ENCODE results near the gene ANGPTL1. TPM values are rescaled to one million over a fixed set of nuclear protein-coding genes. Genes with fewer than 3 reads are reported as not detected.

Gene ANGPTL1
- total and polyA plus RNA-seq, 2 experiments from 2014 or later = 0.58 TPM; not detected in 1

DNA sequence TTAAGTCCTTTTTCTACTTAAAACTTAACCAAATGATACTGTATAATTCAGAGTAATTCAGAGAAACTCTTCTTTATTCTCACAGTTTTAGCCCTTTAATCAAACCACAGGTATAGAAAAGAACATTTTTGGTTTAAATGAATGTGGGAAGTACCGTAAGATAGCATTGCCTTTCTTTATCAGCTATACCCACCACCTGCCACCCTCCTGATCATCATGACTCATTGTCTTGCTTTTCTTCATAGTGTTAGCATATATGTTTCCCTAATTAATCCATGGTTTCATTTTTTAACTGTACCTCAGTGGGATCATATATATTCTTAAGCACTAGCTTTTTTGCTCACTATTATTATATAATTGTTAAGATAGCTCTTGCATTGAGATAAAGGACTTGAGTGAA, 27.5 kb upstream of the ANGPTL1 start (continued):
- TF ChIP-seq, protein P1, sequence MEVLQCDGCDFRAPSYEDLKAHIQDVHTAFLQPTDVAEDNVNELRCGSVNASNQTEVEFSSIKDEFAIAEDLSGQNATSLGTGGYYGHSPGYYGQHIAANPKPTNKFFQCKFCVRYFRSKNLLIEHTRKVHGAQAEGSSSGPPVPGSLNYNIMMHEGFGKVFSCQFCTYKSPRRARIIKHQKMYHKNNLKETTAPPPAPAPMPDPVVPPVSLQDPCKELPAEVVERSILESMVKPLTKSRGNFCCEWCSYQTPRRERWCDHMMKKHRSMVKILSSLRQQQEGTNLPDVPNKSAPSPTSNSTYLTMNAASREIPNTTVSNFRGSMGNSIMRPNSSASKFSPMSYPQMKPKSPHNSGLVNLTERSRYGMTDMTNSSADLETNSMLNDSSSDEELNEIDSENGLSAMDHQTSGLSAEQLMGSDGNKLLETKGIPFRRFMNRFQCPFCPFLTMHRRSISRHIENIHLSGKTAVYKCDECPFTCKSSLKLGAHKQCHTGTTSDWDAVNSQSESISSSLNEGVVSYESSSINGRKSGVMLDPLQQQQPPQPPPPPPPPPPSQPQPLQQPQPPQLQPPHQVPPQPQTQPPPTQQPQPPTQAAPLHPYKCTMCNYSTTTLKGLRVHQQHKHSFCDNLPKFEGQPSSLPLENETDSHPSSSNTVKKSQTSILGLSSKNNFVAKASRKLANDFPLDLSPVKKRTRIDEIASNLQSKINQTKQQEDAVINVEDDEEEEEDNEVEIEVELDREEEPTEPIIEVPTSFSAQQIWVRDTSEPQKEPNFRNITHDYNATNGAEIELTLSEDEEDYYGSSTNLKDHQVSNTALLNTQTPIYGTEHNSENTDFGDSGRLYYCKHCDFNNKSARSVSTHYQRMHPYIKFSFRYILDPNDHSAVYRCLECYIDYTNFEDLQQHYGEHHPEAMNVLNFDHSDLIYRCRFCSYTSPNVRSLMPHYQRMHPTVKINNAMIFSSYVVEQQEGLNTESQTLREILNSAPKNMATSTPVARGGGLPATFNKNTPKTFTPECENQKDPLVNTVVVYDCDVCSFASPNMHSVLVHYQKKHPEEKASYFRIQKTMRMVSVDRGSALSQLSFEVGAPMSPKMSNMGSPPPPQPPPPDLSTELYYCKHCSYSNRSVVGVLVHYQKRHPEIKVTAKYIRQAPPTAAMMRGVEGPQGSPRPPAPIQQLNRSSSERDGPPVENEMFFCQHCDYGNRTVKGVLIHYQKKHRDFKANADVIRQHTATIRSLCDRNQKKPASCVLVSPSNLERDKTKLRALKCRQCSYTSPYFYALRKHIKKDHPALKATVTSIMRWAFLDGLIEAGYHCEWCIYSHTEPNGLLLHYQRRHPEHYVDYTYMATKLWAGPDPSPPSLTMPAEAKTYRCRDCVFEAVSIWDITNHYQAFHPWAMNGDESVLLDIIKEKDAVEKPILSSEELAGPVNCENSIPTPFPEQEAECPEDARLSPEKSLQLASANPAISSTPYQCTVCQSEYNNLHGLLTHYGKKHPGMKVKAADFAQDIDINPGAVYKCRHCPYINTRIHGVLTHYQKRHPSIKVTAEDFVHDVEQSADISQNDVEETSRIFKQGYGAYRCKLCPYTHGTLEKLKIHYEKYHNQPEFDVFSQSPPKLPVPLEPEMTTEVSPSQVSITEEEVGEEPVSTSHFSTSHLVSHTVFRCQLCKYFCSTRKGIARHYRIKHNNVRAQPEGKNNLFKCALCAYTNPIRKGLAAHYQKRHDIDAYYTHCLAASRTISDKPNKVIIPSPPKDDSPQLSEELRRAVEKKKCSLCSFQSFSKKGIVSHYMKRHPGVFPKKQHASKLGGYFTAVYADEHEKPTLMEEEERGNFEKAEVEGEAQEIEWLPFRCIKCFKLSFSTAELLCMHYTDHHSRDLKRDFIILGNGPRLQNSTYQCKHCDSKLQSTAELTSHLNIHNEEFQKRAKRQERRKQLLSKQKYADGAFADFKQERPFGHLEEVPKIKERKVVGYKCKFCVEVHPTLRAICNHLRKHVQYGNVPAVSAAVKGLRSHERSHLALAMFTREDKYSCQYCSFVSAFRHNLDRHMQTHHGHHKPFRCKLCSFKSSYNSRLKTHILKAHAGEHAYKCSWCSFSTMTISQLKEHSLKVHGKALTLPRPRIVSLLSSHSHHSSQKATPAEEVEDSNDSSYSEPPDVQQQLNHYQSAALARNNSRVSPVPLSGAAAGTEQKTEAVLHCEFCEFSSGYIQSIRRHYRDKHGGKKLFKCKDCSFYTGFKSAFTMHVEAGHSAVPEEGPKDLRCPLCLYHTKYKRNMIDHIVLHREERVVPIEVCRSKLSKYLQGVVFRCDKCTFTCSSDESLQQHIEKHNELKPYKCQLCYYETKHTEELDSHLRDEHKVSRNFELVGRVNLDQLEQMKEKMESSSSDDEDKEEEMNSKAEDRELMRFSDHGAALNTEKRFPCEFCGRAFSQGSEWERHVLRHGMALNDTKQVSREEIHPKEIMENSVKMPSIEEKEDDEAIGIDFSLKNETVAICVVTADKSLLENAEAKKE (CRISPR knock-in tag; IDR thresholded peaks at IDR 0.05) = no peak
- TF ChIP-seq NANOG (IDR thresholded peaks at IDR 0.05; ENCODE audit: borderline replicate concordance) = no peak
- TF ChIP-seq CTCF (conservative IDR thresholded peaks at IDR 0.05; ENCODE audit: low read depth in 2 of 2) = no peak
- TF ChIP-seq EZH2 (IDR thresholded peaks at IDR 0.05; ENCODE audit: low read depth, unreplicated experiment) = no peak
- TF ChIP-seq STAT1 (IDR thresholded peaks at IDR 0.05; ENCODE audit: unreplicated experiment) = no peak
- TF ChIP-seq EZH2phosphoT487 (IDR thresholded peaks at IDR 0.05; ENCODE audit: unreplicated experiment) = no peak

GRCh38 chr1:178895928-178896327, 25.1 kb upstream of the ANGPTL1 start:
- no peak overlapping the region for H3K4me3 Mint-ChIP-seq

More at GRCh38 chr1:178895928-178896327, 25.1 kb upstream of the ANGPTL1 start:
- no peaks in the 10 kb centered on the region for H3K27me3 ChIP-seq (ENCODE audit: insufficient read depth)
- H2AFZ ChIP-seq = no peak overlapping the region
- H3K4me1 Mint-ChIP-seq = no peaks in the 10 kb centered on the region
- no peak for TF ChIP-seq ZNF114 (CRISPR knock-in tag; IDR thresholded peaks at IDR 0.05)
- no peak for TF ChIP-seq CREB1 (CRISPR knock-in tag; IDR thresholded peaks at IDR 0.05; ENCODE audit: low read depth)
- no peak for TF ChIP-seq STAT1 (IDR thresholded peaks at IDR 0.05; ENCODE audit: unreplicated experiment)
- DNase-seq (ENCODE audit: low spot score) = no peak
- H3K4me1 ChIP-seq (ENCODE audit: insufficient read depth) = no peaks in the 10 kb centered on the region
- peaks cover 25% of the 10 kb centered on the region for H3K36me3 Mint-ChIP-seq (ENCODE audit: low read depth)
- H3K9me2 ChIP-seq (ENCODE audit: insufficient read depth) = no peaks in the 10 kb centered on the region
- H3K79me2 ChIP-seq (replicated peaks; ENCODE audit: insufficient read depth) = no peaks in the 10 kb centered on the region
- no peak overlapping the region for H3K4me3 ChIP-seq
- H3K27ac ChIP-seq (ENCODE audit: low read depth) = no peak overlapping the region
- ATAC-seq = no peak
- no peak overlapping the region for H3K4me2 ChIP-seq
- H3K27me3 Mint-ChIP-seq (ENCODE audit: insufficient read depth, low read depth, poor library complexity) = no peaks in the 10 kb centered on the region
- no peaks in the 10 kb centered on the region for H4K20me1 ChIP-seq (replicated peaks; ENCODE audit: insufficient read depth)
- H3F3A ChIP-seq (replicated peaks; ENCODE audit: low read depth) = no peaks in the 10 kb centered on the region
- peaks cover 2% of the 10 kb centered on the region; the same call in 1 of the 3 replicates for H3K9me3 Mint-ChIP-seq
- H3K36me3 ChIP-seq (ENCODE audit: insufficient read depth) = no peaks in the 10 kb centered on the region; the same call in none of the 2 replicates
- H3K27ac Mint-ChIP-seq = no peak overlapping the region

Measured in GM23338 (cell line).